NB4 (cell line): Measurements from ENCODE around the gene SDR42E2.
"Not testable (repeated sequence)": the region's sequence is repeated elsewhere in the genome, so short reads cannot be mapped to it uniquely, and the experiment has no call there.

Source experiments
- CTCF ChIP-seq: IDR thresholded peaks from one replicate; pipeline ENCODE4 v1.5.1; 2012; ENCODE audit warnings: low read depth, low read length
- POLR2A ChIP-seq: IDR thresholded peaks from 2 replicates; pipeline ENCODE4 v1.6.1; 2011; ENCODE audit warnings: mild to moderate bottlenecking; ENCODE audit not compliant: insufficient read length; ENCODE audit errors: extremely low read depth

- TF ChIP-seq CTCF, POLR2A: not testable (repeated sequence)
Measured at GRCh38 chr16:22216832-22217225, 54.5 kb downstream of the SDR42E2 start.
